Neural crest cell (in vitro differentiated cells): Measurements from ENCODE around the gene UNC13C. TPM values are rescaled to one million over a fixed set of nuclear protein-coding genes. Genes with fewer than 3 reads are reported as not detected.

Source experiments
- DNase-seq: peaks from one replicate; pipeline ENCODE4 v3.0.0; 2021; ENCODE audit warnings: low read depth, mixed read lengths, low spot score
- H3K27ac Mint-ChIP-seq: one replicate; pipeline ENCODE4 v1.8.0; 2021; ENCODE audit warnings: mild to moderate bottlenecking, mixed read lengths; ENCODE audit not compliant: unreplicated experiment
- H3K27me3 Mint-ChIP-seq: 2 replicates; pipeline ENCODE4 v1.8.0; 2021; ENCODE audit warnings: low read depth, mild to moderate bottlenecking, mixed read lengths
- H3K36me3 Mint-ChIP-seq: 2 replicates; pipeline ENCODE4 v1.8.0; 2021; ENCODE audit warnings: low read depth, mild to moderate bottlenecking, mixed read lengths
- H3K4me1 Mint-ChIP-seq: 2 replicates; pipeline ENCODE4 v1.8.0; 2021; ENCODE audit warnings: mixed read lengths
- H3K4me3 Mint-ChIP-seq: one replicate; pipeline ENCODE4 v1.8.0; 2021; ENCODE audit warnings: mild to moderate bottlenecking, mixed read lengths
- H3K9me3 Mint-ChIP-seq: 2 replicates; pipeline ENCODE4 v1.8.0; 2021; ENCODE audit warnings: mixed read lengths
- CTCF ChIP-seq: fragments of 200-600 bp; sonication (generic); conservative IDR thresholded peaks from 2 replicates; pipeline ENCODE4 v1.5.0; 2021; ENCODE audit warnings: antibody characterized with exemption, mild to moderate bottlenecking
- total RNA-seq: library from RNA; stranded (reverse); gene quantifications from 2 replicates; pipeline ENCODE4 v1.2.1, GENCODE V29; 2021

UNC13C gene
- total RNA-seq, 1 donor from 2014 or later = 1.5 TPM

- H3K36me3 Mint-ChIP-seq = no peaks in the 10 kb centered on the region
- peaks cover 4% of the 10 kb centered on the region for H3K27me3 Mint-ChIP-seq
- no peak for DNase-seq
- H3K9me3 Mint-ChIP-seq = no peaks in the 10 kb centered on the region
- H3K4me3 Mint-ChIP-seq = no peak overlapping the region
- no peak overlapping the region for H3K27ac Mint-ChIP-seq
- H3K4me1 Mint-ChIP-seq = no peaks in the 10 kb centered on the region
- no peak for TF ChIP-seq CTCF
Measured at GRCh38 chr15:54560417-54560816, 582.2 kb downstream of the UNC13C start.

- Mint-ChIP-seq H3K27ac (no peak overlapping the region), H3K27me3 (no peaks in the 10 kb centered on the region), H3K36me3 (no peaks in the 10 kb centered on the region), H3K4me1 (no peaks in the 10 kb centered on the region), H3K4me3 (no peak overlapping the region), H3K9me3 (no peaks in the 10 kb centered on the region)
- TF ChIP-seq CTCF = no peak
- no peak for DNase-seq
Measured at GRCh38 chr15:54564166-54564565, 585.9 kb downstream of the UNC13C start.

- TF ChIP-seq CTCF = no peak
- Mint-ChIP-seq H3K4me3 (no peak overlapping the region), H3K4me1 (no peaks in the 10 kb centered on the region), H3K9me3 (peaks cover 2% of the 10 kb centered on the region), H3K36me3 (no peaks in the 10 kb centered on the region), H3K27ac (no peak overlapping the region), H3K27me3 (no peaks in the 10 kb centered on the region)
- no peak for DNase-seq
Measured at GRCh38 chr15:54566654-54567053, 588.4 kb downstream of the UNC13C start.

GRCh38 chr15:54567408-54568035 lies 589.3 kb downstream of the UNC13C start:
- H3K4me3 Mint-ChIP-seq = no peak overlapping the region
- H3K27me3 Mint-ChIP-seq = no peaks in the 10 kb centered on the region
- no peak overlapping the region for H3K27ac Mint-ChIP-seq
- no peaks in the 10 kb centered on the region for H3K4me1 Mint-ChIP-seq
- no peaks in the 10 kb centered on the region for H3K36me3 Mint-ChIP-seq
- DNase-seq = no peak
- TF ChIP-seq CTCF = no peak
- H3K9me3 Mint-ChIP-seq = peaks cover 2% of the 10 kb centered on the region

- Mint-ChIP-seq H3K4me1 (no peaks in the 10 kb centered on the region), H3K4me3 (no peak overlapping the region), H3K27ac (no peak overlapping the region), H3K36me3 (no peaks in the 10 kb centered on the region), H3K9me3 (peaks cover 2% of the 10 kb centered on the region), H3K27me3 (no peaks in the 10 kb centered on the region)
- DNase-seq = no peak
- TF ChIP-seq CTCF = no peak
Measured at GRCh38 chr15:54568381-54568780, 590.1 kb downstream of the UNC13C start.
